ENCODE results near the gene OR4D1.

Gene OR4D1

DNA sequence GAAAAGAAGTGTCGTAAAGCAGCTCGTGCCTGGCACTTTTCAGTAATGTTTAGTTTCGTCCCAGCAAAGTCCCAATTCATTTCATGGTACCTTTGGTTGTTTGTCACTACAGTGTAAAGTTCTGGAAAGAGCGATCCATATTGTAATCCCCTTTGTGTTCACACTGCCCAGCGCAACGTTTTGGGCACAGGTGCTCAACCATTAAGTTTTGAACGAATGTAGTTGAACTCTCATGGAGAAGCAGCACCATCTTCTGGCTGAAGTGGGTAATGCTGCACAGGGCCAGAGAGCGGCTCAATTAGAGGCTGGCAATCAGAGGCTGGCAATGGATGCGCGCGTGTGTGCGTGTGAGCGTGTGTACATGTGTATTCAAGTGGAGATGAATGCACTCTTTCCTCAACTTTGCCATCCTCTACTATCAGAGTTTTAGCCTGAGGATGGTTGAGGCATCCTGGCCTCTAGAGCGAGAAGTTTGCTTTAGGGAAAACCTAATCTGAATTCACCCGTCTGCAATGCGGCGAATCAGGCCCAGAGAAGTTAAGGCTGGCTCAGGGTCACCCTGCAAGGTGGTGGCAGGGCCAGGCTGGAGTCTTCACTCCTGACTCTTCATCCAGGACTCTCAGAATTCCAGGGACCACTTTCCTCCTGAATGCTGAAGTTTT lies 35.1 kb upstream of the OR4D1 start:
- TF ChIP-seq, protein P1, sequence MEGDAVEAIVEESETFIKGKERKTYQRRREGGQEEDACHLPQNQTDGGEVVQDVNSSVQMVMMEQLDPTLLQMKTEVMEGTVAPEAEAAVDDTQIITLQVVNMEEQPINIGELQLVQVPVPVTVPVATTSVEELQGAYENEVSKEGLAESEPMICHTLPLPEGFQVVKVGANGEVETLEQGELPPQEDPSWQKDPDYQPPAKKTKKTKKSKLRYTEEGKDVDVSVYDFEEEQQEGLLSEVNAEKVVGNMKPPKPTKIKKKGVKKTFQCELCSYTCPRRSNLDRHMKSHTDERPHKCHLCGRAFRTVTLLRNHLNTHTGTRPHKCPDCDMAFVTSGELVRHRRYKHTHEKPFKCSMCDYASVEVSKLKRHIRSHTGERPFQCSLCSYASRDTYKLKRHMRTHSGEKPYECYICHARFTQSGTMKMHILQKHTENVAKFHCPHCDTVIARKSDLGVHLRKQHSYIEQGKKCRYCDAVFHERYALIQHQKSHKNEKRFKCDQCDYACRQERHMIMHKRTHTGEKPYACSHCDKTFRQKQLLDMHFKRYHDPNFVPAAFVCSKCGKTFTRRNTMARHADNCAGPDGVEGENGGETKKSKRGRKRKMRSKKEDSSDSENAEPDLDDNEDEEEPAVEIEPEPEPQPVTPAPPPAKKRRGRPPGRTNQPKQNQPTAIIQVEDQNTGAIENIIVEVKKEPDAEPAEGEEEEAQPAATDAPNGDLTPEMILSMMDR (IDR thresholded peaks at IDR 0.05) = peak; percentile 97

DNA sequence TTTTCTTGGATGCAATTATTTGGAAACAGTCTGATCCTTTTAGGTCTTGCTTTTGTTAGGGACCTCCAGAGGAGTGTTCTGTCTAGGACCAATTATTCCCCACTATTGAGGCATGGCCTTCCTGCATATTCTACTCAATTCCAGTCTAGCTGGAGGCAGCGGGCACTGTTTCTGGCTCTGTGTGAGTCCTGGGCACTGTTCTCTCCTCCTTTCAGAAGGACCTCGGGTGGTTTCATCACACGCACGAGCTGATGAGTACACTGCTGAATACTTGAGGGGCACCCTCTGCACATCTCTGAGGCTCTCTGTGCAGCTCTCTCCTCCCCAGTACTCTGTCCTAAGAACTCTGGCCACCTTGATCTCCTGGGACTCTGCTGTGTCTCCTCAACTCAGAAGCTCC lies 34.2 kb upstream of the OR4D1 start:
- TF ChIP-seq, protein P1 (IDR thresholded peaks at IDR 0.05) = no peak

DNA sequence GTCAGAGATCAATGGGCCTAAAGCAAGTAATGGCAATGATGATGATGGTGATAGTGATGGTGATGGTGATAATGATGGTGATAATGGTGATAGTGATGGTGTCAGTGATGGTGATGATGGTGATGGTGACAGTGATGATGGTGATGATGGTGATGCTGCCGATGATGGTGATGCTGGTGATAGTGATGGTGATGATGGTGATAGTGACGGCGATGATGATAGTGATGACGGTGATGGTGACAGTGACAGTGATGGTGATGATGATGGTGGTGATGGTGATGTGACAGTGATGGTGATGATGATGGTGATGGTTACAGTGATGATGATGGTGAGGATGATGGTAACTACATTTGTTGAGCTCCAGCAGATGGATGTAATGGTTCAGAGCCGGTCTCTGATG lies 30.8 kb upstream of the OR4D1 start:
- TF ChIP-seq, protein P1 (IDR thresholded peaks at IDR 0.05) = no peak

DNA sequence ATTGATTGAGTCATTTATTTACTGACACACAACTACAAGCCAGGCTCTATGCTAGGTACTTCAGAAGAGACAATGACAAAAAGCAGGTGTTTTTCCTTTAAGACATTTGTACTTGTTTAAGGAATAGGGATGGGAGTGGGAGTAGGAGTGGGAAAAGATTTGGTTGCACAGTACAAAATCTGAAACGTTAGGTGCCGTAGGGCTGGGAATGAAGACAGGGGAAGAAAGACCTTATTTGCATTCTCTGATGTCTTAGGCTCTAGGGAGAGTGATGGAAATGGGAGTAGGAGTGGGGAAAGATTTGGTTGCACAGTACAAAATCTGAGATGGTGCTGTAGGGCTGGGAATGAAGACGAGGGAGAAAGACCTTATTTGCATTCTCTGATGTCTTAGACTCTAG lies 28.7 kb upstream of the OR4D1 start:
- TF ChIP-seq, protein P1 (IDR thresholded peaks at IDR 0.05) = no peak

DNA sequence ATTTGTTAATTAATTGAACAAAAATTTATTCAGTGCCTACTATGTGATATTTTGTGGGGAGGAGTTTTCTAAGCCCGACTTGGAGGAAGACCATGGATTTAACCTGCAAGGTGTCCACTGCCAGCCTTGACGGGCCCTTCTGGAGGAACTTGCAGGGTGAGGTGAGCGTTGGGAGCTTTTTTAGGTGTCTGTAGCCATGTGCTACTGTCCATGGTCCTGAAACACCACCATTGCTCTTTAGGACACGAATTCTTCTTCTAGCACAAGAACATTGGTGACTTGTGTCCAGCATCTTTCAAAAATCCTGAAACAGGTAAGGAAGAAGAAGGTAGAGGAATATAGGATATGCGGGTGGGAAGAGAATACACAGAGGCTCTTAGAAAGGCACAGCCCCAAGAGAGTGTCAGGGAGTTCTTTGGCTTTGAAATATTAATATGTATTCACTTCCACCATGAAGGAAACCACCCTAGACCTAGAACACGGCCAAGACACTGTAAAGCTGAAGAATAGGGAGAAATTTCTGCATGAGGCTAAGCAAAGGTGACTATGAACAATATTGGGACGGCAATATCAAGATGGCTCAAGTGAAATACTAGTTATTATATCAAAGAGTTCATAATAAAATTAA lies 27.9 kb upstream of the OR4D1 start:
- TF ChIP-seq, protein P1 (IDR thresholded peaks at IDR 0.05) = no peak

DNA sequence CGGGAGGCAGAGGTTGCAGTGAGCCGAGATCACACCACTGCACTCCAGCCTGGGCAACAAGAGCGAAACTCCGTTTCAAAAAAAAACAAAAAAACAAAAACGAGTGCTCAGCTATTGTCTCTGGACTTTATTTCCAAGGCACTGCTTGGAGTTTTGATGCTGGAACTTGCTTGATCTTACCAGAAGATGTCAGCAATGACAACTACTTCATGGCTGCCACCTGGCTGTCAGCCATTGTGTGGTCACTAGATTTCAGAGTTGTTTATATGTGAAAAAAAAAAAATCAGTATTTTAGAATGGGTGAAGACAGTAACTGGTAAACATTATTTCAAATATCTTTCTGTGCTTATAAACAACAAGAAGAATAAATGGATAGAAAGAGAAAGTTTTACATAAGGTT lies 26.3 kb upstream of the OR4D1 start:
- TF ChIP-seq, protein P1 (IDR thresholded peaks at IDR 0.05) = peak; percentile 48; the same call in 1 of the 2 replicates

DNA sequence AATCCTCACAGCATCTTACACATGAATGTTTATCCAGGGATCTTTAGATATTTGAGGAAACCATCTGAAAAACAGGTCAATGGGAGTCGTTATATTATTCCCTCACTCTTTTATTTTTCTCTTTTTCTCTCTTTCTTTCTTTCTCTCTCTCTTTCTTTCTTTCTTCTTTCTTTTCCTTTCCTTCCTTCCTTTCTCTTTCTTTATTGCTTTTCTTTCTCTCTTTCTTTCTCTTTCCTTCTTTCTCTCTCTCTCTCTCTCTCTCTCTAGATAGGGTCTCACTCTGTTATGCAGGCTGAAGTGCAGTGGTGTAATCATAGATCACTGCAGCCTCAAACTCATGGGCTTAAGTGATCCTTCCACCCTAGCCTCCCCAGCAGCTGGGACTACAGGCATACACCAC lies 20.3 kb upstream of the OR4D1 start:
- TF ChIP-seq, protein P1 (IDR thresholded peaks at IDR 0.05) = no peak
